ENCODE results near the gene GPATCH2.
"Not testable (repeated sequence)": the region's sequence is repeated elsewhere in the genome, so short reads cannot be mapped to it uniquely, and the experiment has no call there.

The GPATCH2 gene

GRCh38 chr1:217535601-217536377 lies 95.1 kb downstream of the GPATCH2 start:
- intact Hi-C loops (cut with DNase I), result no loop called here
- no peak for DNase-seq

- no peak for DNase-seq
- intact Hi-C loops (cut with DNase I), result no loop called here
These were observed 96.3 kb downstream of the GPATCH2 start for GRCh38 chr1:217534566-217534965.

GRCh38 chr1:217528271-217528670 lies 102.6 kb downstream of the GPATCH2 start:
- intact Hi-C loops (cut with DNase I), result no loop called here
- no peak for DNase-seq

- DNase-seq, result no peak
- intact Hi-C loops (cut with DNase I), result no loop called here
These were observed 103.7 kb downstream of the GPATCH2 start for GRCh38 chr1:217527151-217527550.

GRCh38 chr1:217526636-217527035 lies 104.3 kb downstream of the GPATCH2 start:
- no peak for DNase-seq
- intact Hi-C loops (cut with DNase I), result no loop called here

- intact Hi-C loops (cut with DNase I), result no loop called here
- no peak for DNase-seq
These were observed 105.0 kb downstream of the GPATCH2 start for GRCh38 chr1:217525773-217526490.

GRCh38 chr1:217524787-217525520 lies 105.9 kb downstream of the GPATCH2 start:
- intact Hi-C loops (cut with DNase I), result no loop called here
- DNase-seq, result no peak

GRCh38 chr1:217523921-217524320 lies 107.0 kb downstream of the GPATCH2 start:
- intact Hi-C loops (cut with DNase I), result not testable (repeated sequence)

GRCh38 chr1:217522277-217522676 lies 108.6 kb downstream of the GPATCH2 start:
- no peak for DNase-seq

More at GRCh38 chr1:217523921-217524320, 107.0 kb downstream of the GPATCH2 start:
- DNase-seq, result not testable (repeated sequence)

GRCh38 chr1:217521317-217521716 lies 109.6 kb downstream of the GPATCH2 start:
- DNase-seq, result no peak
- intact Hi-C loops (cut with DNase I), result no loop called here

More at GRCh38 chr1:217522277-217522676, 108.6 kb downstream of the GPATCH2 start:
- intact Hi-C loops (cut with DNase I), result no loop called here

- intact Hi-C loops (cut with DNase I), result no loop called here
- DNase-seq, result no peak
These were observed 124.0 kb downstream of the GPATCH2 start for GRCh38 chr1:217506878-217507277.

GRCh38 chr1:217498209-217498608 lies 132.7 kb downstream of the GPATCH2 start:
- no peak for DNase-seq
- intact Hi-C loops (cut with DNase I), result no loop called here

GRCh38 chr1:217495249-217495648 lies 135.6 kb downstream of the GPATCH2 start:
- intact Hi-C loops (cut with DNase I), result no loop called here
- DNase-seq, result no peak

GRCh38 chr1:217494767-217495166 lies 136.1 kb downstream of the GPATCH2 start:
- DNase-seq, result no peak
- intact Hi-C loops (cut with DNase I), result no loop called here

GRCh38 chr1:217493290-217493689 lies 137.6 kb downstream of the GPATCH2 start:
- intact Hi-C loops (cut with DNase I), result no loop called here
- no peak for DNase-seq

- intact Hi-C loops (cut with DNase I), result no loop called here
These were observed 146.0 kb downstream of the GPATCH2 start for GRCh38 chr1:217484871-217485270.

GRCh38 chr1:217482356-217483102 lies 148.4 kb downstream of the GPATCH2 start:
- intact Hi-C loops (cut with DNase I), result no loop called here
- DNase-seq, result no peak

More at GRCh38 chr1:217484871-217485270, 146.0 kb downstream of the GPATCH2 start:
- no peak for DNase-seq

- no peak for DNase-seq
- intact Hi-C loops (cut with DNase I), result no loop called here
These were observed 152.4 kb downstream of the GPATCH2 start for GRCh38 chr1:217478450-217478849.

GRCh38 chr1:217472915-217473314 lies 158.0 kb downstream of the GPATCH2 start:
- intact Hi-C loops (cut with DNase I), result no loop called here
- DNase-seq, result no peak
